Brain microvascular endothelial cell (primary cell): Measurements from ENCODE around the gene CAMTA1.

Experiments used
- DNase-seq: peaks from one replicate; pipeline ENCODE4 v3.0.0-alpha.2; 2020
- H3K27ac ChIP-seq: fragments of 250-450 bp; sonication (Bioruptor Pico); 2 replicates; pipeline ENCODE4 v1.5.1; 2020; ENCODE audit warnings: mild to moderate bottlenecking, moderate library complexity
- H3K27me3 ChIP-seq: fragments of 250-450 bp; sonication (Bioruptor Pico); replicated peaks from 2 replicates; pipeline ENCODE4 v1.5.1; 2020; ENCODE audit warnings: mild to moderate bottlenecking
- H3K36me3 ChIP-seq: fragments of 250-450 bp; sonication (Bioruptor Pico); replicated peaks from 2 replicates; pipeline ENCODE4 v1.5.1; 2020; ENCODE audit warnings: mild to moderate bottlenecking
- H3K4me3 ChIP-seq: 2 replicates; pipeline ENCODE4 v1.5.1; 2011; ENCODE audit warnings: low read depth, mild to moderate bottlenecking, control low read depth, low read length, moderate library complexity
- CTCF ChIP-seq: IDR thresholded peaks from 2 replicates; pipeline ENCODE4 v1.5.1; 2011; ENCODE audit warnings: low read depth, mild to moderate bottlenecking, moderate library complexity, low read length, control low read depth, inconsistent platforms; ENCODE audit errors: missing control alignments
- in situ Hi-C: cut with HindIII; loops from 2 replicates; pipeline ENCODE4 v1.10.0; 2017; ENCODE audit warnings: low sequenced_read_pairs, low pct_ligation_motif_present

Gene CAMTA1

DNA sequence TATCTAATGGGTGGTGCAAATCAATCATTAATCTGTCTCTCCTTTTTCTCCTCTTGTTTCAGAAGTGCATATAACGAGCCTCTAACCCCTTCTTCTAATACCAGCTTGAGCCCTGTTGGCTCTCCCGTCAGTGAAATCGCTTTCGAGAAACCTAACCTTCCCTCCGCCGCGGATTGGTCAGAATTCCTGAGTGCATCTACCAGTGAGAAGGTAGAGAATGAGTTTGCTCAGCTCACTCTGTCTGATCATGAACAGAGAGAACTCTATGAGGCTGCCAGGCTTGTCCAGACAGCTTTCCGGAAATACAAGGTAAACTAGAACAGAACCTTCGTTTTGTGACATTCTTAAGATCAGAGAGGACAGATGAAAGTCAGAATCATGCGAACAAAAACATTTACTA, 960.5 kb downstream of the CAMTA1 start:
- TF ChIP-seq CTCF: no peak
- Histone ChIP-seq H3K27ac (no peak overlapping the region), H3K4me3 (no peak overlapping the region), H3K36me3 (no peaks in the 10 kb centered on the region), H3K27me3 (no peaks in the 10 kb centered on the region)
- in situ Hi-C loops: no loop called here
- DNase-seq: no peak

GRCh38 chr1:7747605-7748004, 962.4 kb downstream of the CAMTA1 start:
- H3K27ac ChIP-seq: no peak overlapping the region
- no peak overlapping the region for H3K4me3 ChIP-seq
- no peaks in the 10 kb centered on the region for H3K36me3 ChIP-seq
- H3K27me3 ChIP-seq: no peaks in the 10 kb centered on the region
- DNase-seq: no peak
- in situ Hi-C loops: no loop called here
- TF ChIP-seq CTCF: no peak

- H3K4me3 ChIP-seq: no peak overlapping the region
- no peaks in the 10 kb centered on the region for H3K27me3 ChIP-seq
- H3K36me3 ChIP-seq: no peaks in the 10 kb centered on the region
- in situ Hi-C loops: no loop called here
- no peak for TF ChIP-seq CTCF
- H3K27ac ChIP-seq: no peak overlapping the region
- no peak for DNase-seq
Observed at GRCh38 chr1:7749126-7749525, 963.9 kb downstream of the CAMTA1 start.

GRCh38 chr1:7751174-7751573, 965.9 kb downstream of the CAMTA1 start:
- H3K27ac ChIP-seq: no peak overlapping the region
- DNase-seq: no peak
- H3K27me3 ChIP-seq: no peaks in the 10 kb centered on the region
- H3K36me3 ChIP-seq: no peaks in the 10 kb centered on the region
- in situ Hi-C loops: no loop called here
- no peak for TF ChIP-seq CTCF
- no peak overlapping the region for H3K4me3 ChIP-seq

DNA sequence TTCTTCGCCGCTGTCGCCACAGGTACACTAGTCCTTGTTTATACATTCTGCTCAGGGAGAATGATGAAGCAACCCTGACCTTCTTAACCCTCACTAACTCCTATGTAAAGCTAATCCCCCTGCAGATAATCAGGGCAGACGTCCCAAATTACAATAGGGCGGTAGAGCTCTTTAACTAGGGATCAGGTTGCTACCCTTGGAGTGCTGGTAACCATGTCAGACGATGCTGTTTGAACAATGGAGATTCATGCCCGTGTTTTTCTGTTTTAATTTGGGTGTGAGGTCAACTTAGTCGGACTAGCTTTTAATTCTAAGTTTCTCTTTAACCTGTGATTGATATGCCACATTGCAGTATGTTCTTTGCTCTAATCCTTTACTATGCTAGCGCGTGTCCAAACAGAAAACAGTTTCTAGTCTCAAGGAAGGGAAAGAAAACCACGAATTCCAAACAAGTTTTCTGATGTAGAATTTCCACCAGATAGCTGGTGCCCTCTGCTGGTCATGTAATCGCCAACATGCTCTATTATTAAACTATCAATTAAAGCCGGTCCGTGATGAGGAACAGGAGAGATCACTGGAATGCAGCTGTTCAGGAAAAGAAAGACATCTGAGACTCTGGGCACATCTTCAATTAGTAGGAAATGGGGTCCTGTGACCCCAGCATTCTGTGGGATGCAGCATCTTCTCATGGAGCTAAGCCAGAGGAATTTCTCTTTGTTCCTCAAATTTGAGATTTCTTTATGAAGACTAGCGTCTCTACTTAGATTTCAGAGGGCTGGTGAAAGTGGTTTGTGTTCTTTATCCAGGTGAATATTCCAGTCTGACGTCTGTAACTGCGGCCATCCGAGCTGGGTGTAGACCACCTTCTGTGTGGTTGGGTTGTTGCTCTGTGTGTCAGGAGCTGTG, 967.5 kb downstream of the CAMTA1 start:
- in situ Hi-C loops: no loop called here
- no peaks in the 10 kb centered on the region for H3K27me3 ChIP-seq
- H3K4me3 ChIP-seq: peak overlapping the region; percentile 38
- peak; percentile 79 for TF ChIP-seq CTCF
- DNase-seq: peak; percentile 62
- H3K36me3 ChIP-seq: no peaks in the 10 kb centered on the region
- no peak overlapping the region for H3K27ac ChIP-seq

DNA sequence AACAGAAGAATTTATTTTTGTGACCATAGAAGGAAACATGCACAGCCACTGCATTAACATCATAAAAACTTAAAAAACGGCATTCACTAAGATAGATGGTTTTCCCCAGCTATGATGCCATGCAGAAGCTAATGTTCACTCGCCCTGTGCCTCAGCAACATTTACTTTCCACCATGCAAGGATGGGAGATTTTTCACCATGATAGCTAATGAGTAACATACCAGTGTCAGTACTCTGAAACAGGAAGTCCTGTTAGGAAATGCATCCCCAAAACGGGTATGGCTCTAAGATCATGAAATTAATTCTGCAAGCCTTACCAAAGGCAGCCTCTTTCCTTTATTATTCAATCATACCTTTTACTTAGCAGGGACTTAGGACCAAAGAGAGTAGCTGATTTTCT, 968.4 kb downstream of the CAMTA1 start:
- H3K36me3 ChIP-seq: no peaks in the 10 kb centered on the region
- no peaks in the 10 kb centered on the region for H3K27me3 ChIP-seq
- H3K4me3 ChIP-seq: no peak overlapping the region
- TF ChIP-seq CTCF: no peak
- DNase-seq: no peak
- no peak overlapping the region for H3K27ac ChIP-seq
- in situ Hi-C loops: no loop called here
